Left forelimb (tissue), 1 donor: ENCODE results near the gene CAMK2N1.

Experiments used
- DNase-seq: peaks from one replicate; pipeline ENCODE4 v3.0.0-alpha.2; 2018; ENCODE audit warnings: low spot score

Gene CAMK2N1

GRCh38 chr1:20478057-20478635, 7.9 kb downstream of the CAMK2N1 start:
- DNase-seq, result no peak

DNA sequence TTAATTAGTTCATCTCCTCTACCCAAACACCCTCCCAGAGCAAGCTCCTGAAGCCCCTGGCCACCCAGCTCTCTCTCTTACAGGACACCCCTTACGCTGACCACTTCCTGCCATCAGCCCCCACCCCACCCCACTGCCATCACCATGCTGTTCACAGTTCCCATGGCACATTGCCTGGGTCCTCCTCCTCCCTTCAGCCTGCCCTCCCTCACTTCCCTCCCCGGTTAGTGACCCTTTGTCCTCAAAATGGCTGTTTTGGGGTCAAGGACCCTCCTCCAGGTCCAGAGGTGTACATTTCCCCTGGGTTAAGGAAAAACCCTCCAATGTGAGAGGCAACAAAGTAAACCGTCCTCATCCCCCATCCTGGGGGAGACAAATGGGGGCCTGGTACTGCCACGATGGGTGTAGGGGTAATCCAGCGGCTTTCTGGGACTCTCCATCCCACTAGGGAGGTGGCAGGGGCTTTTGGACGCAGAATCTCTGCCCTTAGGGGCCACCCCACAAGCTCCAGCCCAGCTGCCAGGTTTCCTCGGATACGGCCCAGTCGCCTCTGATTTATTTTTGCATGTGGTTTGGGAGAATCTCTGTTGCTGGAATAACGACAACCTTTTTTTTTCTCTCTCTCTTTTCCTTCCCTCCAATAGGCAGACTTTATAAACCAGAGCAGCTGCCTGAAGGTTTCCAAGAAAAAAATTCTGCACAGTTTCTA, 8.5 kb downstream of the CAMK2N1 start:
- no peak for DNase-seq

- DNase-seq, result no peak
Observed at GRCh38 chr1:20476265-20477038, 9.6 kb downstream of the CAMK2N1 start.

- DNase-seq, result no peak
Observed at GRCh38 chr1:20474996-20475395, 11.0 kb downstream of the CAMK2N1 start.

DNA sequence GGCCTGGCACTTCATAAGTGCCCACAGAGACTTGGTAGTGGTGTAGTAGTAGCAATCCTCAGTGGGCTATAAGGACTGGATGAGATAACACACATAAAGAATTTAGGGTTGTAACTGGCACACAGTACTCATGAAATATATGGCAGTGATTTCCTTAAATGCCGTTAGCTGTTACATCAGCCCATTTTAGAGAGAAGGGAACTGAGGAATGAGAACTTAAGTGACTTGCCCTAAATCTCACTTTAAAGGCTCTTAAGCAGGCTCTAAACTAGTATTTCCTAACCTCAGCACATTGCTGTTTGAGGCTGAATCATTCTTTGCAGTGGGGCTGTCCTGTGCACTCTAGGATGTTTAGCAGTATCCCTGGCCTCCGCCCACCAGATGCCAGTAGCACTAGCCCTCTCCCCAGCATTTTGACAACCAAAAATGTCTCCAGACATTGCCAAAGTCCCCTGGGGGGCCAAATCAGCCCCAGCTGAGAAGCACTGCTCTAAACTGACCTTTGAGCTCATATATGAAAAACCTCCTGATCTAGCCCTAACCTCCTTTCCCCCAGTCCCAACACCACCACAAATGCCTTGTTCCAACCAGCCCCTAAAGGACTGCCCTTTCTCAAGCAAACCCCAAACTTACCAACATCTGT, 11.6 kb downstream of the CAMK2N1 start:
- no peak for DNase-seq

GRCh38 chr1:20473894-20474293, 12.1 kb downstream of the CAMK2N1 start:
- DNase-seq, result no peak

GRCh38 chr1:20472860-20473711, 12.9 kb downstream of the CAMK2N1 start:
- no peak for DNase-seq

GRCh38 chr1:20472121-20472520, 13.9 kb downstream of the CAMK2N1 start:
- no peak for DNase-seq

GRCh38 chr1:20470194-20470593, 15.8 kb downstream of the CAMK2N1 start:
- DNase-seq, result no peak

DNA sequence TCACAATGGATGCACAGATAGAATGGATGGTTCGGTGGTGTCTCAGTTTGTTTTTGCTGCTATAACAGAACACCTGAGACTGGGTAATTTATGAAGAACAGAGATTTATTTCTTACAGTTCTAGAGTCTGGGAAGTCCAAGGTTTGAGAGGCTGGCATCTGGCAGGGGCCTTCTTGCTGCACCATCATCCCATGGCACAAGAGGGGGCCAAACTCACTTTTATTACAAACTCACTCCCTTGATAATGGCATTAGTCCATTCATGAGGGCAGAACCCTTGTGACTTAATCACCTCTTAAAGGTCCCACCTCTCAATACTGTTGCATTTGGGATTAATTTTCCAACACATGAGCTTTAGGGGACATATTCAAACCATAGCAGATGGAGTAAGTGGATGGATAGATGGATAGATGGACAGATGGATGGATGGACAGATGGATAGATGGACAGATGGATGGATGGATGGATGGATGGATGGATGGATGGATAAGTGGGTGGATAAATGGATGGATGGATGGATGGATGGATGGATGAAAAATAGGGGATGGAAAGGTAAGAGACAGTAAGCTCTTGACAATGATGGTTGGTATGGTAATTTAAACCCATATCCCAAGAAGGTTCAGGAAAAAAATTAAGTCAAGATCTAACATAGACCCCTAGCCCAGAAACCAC, 16.5 kb downstream of the CAMK2N1 start:
- DNase-seq, result no peak

- no peak for DNase-seq
Observed at GRCh38 chr1:20466273-20466672, 19.7 kb downstream of the CAMK2N1 start.

- DNase-seq, result no peak
Observed at GRCh38 chr1:20465187-20465586, 20.8 kb downstream of the CAMK2N1 start.

GRCh38 chr1:20463502-20463901, 22.5 kb downstream of the CAMK2N1 start:
- DNase-seq, result no peak

GRCh38 chr1:20462397-20462796, 23.6 kb downstream of the CAMK2N1 start:
- DNase-seq, result no peak

DNA sequence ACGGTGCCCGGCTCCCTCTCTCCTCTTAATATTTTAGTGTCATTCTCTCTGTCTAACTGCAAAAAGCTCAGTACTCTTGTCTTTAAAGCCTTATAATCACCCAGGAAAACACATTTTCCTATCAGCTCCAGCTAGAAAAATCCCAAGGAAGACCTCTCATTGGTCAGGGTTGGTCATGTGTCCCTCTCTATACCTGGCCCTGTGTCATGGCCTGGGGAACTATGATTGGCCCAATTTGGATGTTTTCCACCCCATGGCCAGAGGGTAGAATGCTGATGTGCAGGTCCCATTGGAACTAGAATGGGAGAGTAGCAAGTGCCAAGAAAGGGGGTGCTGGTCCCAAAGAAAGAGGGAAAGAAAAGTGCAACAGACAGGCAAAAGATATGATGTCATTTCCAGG, 27.3 kb downstream of the CAMK2N1 start:
- no peak for DNase-seq

GRCh38 chr1:20454004-20454403, 32.0 kb downstream of the CAMK2N1 start:
- no peak for DNase-seq

DNA sequence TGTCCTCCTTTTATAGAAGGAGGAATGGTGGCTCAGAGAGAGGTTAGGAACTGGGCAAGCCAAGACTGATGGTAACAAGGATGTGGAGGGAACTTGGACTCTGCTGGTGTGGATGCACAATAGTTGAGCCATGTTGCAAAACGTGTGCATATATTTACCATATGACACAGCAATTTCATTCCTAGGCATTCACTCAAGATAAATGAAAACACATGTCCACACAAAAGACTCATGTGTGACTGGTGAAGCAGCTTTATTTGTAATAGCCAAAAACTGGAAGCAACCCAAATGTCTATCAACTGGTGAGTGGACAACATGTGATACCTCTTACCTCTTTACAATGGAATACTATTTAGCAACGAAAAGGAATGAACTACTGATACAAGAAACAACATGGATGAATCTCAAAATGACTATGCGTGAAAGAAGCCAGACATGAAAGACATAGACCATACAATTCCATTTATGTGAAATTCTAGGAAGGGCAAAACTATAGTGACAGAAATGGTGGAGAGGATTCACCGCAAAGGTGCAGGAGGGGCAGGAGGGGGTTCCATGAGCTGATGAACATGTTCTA, 36.2 kb downstream of the CAMK2N1 start:
- no peak for DNase-seq

DNA sequence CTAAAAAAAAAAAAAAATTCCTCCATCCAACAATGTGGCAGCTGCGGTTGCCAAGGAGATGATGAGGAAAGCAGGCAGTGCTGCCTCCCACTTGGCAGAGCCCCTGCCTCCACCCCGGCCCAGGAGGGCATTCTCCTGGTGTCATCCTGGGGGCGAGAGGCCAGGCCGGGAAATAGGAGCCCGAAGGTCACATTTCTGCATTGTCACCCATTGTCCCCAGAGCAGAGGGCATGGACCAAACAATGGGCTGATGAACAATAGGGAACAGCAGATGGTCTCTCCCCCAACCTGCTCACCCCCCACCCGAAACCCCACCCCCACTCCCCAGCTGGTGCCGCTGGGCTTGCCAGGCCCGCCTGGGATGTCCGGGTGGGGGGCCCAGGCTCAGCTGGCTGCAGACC, 37.3 kb downstream of the CAMK2N1 start:
- DNase-seq, result no peak

DNA sequence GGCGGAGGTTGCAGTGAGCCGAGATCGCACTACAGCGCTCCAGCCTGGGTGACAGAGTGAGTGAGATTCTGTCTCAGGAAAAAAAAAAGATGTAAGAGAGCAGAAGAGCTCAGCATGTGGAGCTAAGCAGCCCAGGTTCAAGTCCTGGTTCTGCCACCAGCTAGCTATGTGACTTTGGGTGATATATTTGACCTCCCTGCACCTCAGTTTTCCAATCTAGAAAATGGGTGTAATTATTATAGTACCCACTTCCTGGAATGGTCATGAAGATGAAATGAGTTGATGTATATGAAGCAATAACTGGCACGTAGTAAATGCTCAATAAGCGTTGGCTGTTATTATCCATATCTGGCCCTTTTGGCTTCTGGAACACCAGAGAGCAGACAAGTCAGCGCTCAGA, 38.2 kb downstream of the CAMK2N1 start:
- DNase-seq, result no peak

- no peak for DNase-seq
Observed at GRCh38 chr1:20446796-20447195, 39.2 kb downstream of the CAMK2N1 start.

DNA sequence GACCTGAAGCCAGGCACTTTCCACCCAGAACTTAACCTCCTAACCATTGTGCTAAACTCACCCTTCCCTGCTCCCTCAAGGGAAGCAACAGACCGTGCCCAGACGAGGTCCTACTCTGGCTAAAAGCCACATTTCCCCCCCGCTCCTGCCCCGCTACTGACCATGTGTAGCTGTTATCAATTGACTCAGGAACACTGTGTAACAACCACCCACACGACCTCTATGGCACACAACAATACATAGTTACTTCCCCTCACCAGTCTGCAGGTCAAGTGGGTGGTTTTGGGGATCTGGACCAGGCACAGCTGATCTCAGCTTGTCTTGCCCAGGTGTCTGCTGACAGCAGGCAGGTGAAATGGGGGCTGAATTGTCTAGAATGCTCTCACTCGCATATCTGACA, 40.1 kb downstream of the CAMK2N1 start:
- no peak for DNase-seq
